NCI-H82 treated with DMSO at 0.1 percent for 48 hours (cell line): ENCODE data around the gene CYBB.

ENCODE experiments used
- DNase-seq: peaks from one replicate; lab custom pipeline; 2025; ENCODE audit not compliant: unreplicated experiment; lab: John Stamatoyannopoulos, UW

Gene CYBB

GRCh38 chrX:37834937-37835336 is 55.1 kb downstream of the CYBB start:
- no peak for DNase-seq

- no peak for DNase-seq
Measured at GRCh38 chrX:37840931-37841330, 61.1 kb downstream of the CYBB start.

GRCh38 chrX:37844622-37845021 is 64.8 kb downstream of the CYBB start:
- DNase-seq, result no peak

GRCh38 chrX:37846141-37846540 is 66.3 kb downstream of the CYBB start:
- no peak for DNase-seq

- no peak for DNase-seq
Measured at GRCh38 chrX:37846558-37846933, 66.7 kb downstream of the CYBB start.

- peak; percentile 41 for DNase-seq
Measured at GRCh38 chrX:37846934-37847732, 67.3 kb downstream of the CYBB start, which contains the start of gene DYNLT3. Gene DYNLT3 (minus strand): TSS chrX:37847571. CDS start chrX:37847510, 61 bp downstream.

- no peak for DNase-seq
Measured at GRCh38 chrX:37847733-37848197, 67.9 kb downstream of the CYBB start.

- no peak for DNase-seq
Measured at GRCh38 chrX:37854148-37854547, 74.3 kb downstream of the CYBB start.

- DNase-seq, result no peak
Measured at GRCh38 chrX:37854748-37855147, 74.9 kb downstream of the CYBB start.

GRCh38 chrX:37860721-37861120 is 80.9 kb downstream of the CYBB start:
- DNase-seq, result no peak

GRCh38 chrX:37862851-37863250 is 83.0 kb downstream of the CYBB start:
- no peak for DNase-seq
